ENCODE data around the gene RXFP3.

Gene RXFP3

GRCh38 chr5:33981408-33982162 lies 45.4 kb downstream of the RXFP3 start:
- no peak for DNase-seq (ENCODE audit: low read depth)

DNA sequence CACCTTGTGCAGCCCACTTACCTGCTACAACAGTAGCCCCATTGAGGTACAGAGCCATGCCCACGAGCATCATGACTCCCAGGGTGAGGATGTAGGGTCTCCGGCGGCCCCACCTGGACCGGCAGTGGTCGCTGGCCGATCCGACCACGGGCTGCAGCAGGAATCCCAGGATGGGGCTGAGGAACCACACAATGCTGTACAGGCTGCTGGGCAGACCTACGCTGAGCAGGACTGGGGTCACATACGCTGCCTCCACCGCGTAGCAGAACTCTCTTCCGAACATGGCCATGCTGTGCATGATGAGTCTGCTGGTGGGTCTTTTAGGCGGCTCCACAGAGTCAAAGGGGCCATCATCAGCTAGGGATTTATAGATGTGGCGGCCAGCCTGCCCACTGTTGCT lies 48.0 kb downstream of the RXFP3 start:
- DNase-seq (ENCODE audit: low read depth): no peak

- no peak for DNase-seq (ENCODE audit: low read depth)
These were observed 48.5 kb downstream of the RXFP3 start, which contains the start of gene SLC45A2 for GRCh38 chr5:33984671-33985124. Gene SLC45A2 (minus strand): TSS chr5:33984693. CDS start chr5:33984583, 110 bp downstream.

DNA sequence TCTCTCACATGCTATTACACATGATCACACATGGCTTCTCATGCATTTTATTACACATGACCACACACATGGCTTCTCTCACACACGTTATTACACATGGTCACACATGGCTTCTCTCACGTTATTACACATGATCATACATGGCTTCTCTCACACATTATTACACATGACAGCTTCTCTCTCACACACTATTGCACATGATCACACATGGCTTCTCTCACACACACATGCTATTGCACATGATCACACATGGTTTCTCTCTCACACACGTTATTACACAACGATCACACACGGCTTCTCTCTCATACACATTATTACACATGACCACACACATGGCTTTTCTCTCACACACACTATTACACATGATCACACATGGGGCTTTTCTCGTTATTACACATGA lies 49.3 kb downstream of the RXFP3 start:
- DNase-seq (ENCODE audit: low read depth): no peak

All from ELR (cell line).